Right cardiac atrium (tissue), 5 donors: ENCODE data around the gene CNOT3. TPM values are rescaled to one million over a fixed set of nuclear protein-coding genes. Genes with fewer than 3 reads are reported as not detected.
"Not testable (repeated sequence)": the region's sequence is repeated elsewhere in the genome, so short reads cannot be mapped to it uniquely, and the experiment has no call there.

Source experiments
- ATAC-seq, 2 donors: fragments of 200-7000 bp; cut with Tn5 transposase; one replicate each; pipeline versions ENCODE4 v1.8.0 to v1.9.1; 2020; ENCODE audit warnings: moderate library complexity in 2 of 2, mild to moderate bottlenecking in 1 of 2
- DNase-seq, 3 donors: peaks; one replicate each; pipeline ENCODE4 v3.0.0-alpha.2; 2020
- H3K27ac ChIP-seq: one replicate; pipeline ENCODE4 v1.5.1; 2013; ENCODE audit warnings: mild to moderate bottlenecking, low read length, control low read depth, moderate library complexity
- H3K27me3 ChIP-seq: one replicate; pipeline ENCODE4 v1.6.1; 2013; ENCODE audit not compliant: control insufficient read depth, insufficient read depth
- H3K4me1 ChIP-seq: one replicate; pipeline ENCODE4 v1.6.1; 2013; ENCODE audit warnings: low read length; ENCODE audit not compliant: control insufficient read depth, insufficient read depth
- H3K4me3 ChIP-seq: one replicate; pipeline ENCODE4 v1.5.1; 2013; ENCODE audit warnings: low read length, control low read depth
- H3K9me3 ChIP-seq: one replicate; pipeline ENCODE4 v1.6.1; 2013; ENCODE audit warnings: low read length; ENCODE audit not compliant: control insufficient read depth
- WGBS: extraction: QIAGEN DNeasy Blood & Tissue Kit; methylation state at CpG from one replicate; pipeline ENCODE4 v1.1.7; 2013; 5-methylcytosine and 5-hydroxymethylcytosine counted together
- intact Hi-C, 4 donors: fragments of 100-400 bp; cut with DNase I; formaldehyde crosslinking; loops; one replicate each; pipeline versions ENCODE4 v1.11.0 to v1.14.0; 2022 to 2023
- polyA plus RNA-seq: library from polyadenylated mRNA; stranded (reverse); fragments of 200-250 nt; gene quantifications from one replicate; pipeline ENCODE4 v1.2.3, GENCODE V29; 2013
- total RNA-seq, 4 donors: library from RNA; stranded (reverse); fragmentation: NEBNext Ultra II Directional; extraction: Animal tissue kit (Norgen Biotek cat#: 25700); gene quantifications; one replicate each; pipeline ENCODE4 v1.2.1, GENCODE V29; 2021
- donor health status: healthy with polysubstance abuse.
- donor health status: DM: no; HTN: yes; CAD: no.
- donor health status: DM: no; HTN: no; CAD: no.
- donor health status: DM: no; HTN: yes; CAD: no; lungs with severe emphysema.
- donor health status: DM: yes; HTN: yes; CAD: no.

The CNOT3 gene
- total and polyA plus RNA-seq, 5 donors, result 18.2 to 26.5 (median 20.9) TPM

DNA sequence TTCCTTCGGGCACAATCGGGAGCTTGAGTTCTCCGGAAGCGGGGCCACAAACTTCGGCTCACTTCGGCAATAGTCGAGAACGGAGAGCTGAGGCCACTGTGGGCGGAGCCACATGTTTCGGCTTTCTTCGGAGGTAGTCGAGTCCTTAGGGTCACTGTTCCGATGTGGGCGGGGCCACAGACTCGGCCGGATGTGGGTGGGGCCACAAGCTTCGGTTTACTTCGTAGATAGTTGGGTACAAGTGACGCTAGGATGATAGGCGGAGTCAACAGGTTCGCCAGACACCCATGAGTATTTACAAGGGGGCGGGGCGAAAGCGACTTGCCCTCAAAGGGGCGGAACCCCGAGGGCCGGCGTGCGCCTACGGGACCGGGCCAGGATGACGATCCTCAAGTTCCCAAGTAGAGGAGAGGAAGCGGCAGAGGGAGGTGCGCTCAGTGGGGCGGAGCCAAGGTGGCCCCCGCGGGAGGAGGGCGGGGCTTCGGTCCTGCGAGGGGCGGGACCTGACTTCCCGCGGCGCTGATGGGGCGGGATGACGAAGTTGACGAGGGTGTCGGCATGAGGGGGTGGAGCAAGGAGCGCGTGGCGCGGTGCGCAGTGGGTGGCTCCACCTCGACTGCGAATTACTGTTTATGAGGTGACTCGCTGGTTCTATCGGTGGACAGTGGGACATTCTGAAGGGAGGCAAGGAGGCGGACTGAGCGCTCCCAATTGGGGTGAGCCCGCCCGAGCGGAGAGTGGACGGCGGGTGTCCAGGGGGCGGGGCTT lies 52.4 kb downstream of the CNOT3 start:
- DNase-seq, result peak; percentile 100
- Histone ChIP-seq H3K4me1 (peaks cover 2% of the 10 kb centered on the region), H3K9me3 (no peaks in the 10 kb centered on the region), H3K27ac (peak overlapping the region; percentile 95), H3K4me3 (peak overlapping the region; percentile 53), H3K27me3 (no peaks in the 10 kb centered on the region)
- peak; percentile 86 to 87 for ATAC-seq
- under 1% methylated on average over 65 of the region's 65 CpGs for WGBS
- intact Hi-C loops, result no loop called here

DNA sequence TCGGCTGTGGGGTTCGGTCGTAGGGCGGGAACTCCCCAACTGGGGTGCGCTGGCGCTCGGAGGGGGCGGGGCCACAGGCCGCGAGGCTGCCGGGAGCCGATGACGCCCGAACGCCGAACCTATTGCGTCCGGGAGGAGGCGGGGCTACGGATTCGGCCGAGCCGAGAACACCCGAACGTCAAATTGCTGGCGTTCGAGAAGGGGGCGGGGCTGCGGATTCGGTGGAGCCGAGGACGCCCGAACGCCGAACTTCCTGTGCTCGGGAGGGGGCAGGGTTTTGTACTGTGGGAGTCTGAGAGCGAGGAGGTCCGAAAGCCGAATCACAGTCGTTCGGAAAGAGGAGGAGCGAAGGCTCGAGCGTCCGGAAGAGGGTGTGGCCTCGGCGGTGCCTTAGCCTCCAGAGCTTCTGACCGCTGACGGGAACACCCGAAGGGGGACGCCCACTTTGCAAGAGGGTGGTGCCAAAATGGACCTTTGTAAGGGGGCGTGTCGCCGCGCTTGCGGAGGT lies 53.0 kb downstream of the CNOT3 start:
- Histone ChIP-seq H3K4me1 (peaks cover 2% of the 10 kb centered on the region), H3K27me3 (no peaks in the 10 kb centered on the region), H3K9me3 (no peaks in the 10 kb centered on the region), H3K27ac (peak overlapping the region; percentile 95), H3K4me3 (peak overlapping the region; percentile 69)
- under 1% methylated on average over 56 of the region's 56 CpGs for WGBS
- intact Hi-C loops, result no loop called here
- ATAC-seq (peak; percentile 87), DNase-seq (peak; percentile 99 to 100 (median 100))

DNA sequence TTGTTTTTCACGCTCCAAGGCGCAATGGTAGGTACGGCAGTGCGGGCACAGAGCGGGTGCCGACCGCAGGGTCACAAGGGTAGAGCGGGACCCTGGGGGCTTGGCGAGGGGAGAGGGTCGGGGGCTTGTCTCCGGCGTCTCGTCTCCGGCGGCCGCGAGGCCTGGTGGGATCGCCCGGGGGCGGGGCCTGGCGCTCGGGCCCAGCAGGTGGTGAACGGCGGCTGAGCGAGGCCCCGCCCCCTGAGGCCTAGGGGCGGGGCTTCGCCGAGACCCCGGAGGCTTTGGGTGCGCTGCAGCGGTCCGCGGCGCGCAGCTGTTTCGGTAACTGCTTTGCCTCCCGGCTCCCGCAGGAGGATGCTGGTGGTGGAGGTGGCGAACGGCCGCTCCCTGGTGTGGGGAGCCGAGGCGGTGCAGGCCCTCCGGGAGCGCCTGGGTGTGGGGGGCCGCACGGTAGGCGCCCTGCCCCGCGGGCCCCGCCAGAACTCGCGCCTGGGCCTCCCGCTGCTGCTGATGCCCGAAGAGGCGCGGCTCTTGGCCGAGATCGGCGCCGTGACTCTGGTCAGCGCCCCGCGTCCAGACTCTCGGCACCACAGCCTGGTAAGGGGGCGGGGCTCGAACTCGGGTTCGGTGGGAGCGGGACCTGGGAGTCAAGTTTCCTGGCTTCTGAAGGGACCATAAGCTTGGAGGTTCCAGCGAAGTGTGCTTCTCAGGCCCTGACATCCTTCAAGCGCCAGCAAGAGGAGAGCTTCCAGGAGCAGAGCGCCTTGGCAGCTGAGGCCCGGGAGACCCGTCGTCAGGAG lies 53.6 kb downstream of the CNOT3 start, which contains the start of gene TSEN34:
Gene TSEN34 (plus strand): TSS at position 298 of the 800 bp plus-strand sequence. CDS start 57 bp downstream, at position 355.
- no peaks in the 10 kb centered on the region for H3K9me3 ChIP-seq
- intact Hi-C loops, result no loop called here
- H3K27ac ChIP-seq, result peak within 1 kb of the TSS; percentile 95
- peak; percentile 58 to 59 for ATAC-seq
- H3K4me1 ChIP-seq, result peaks cover 2% of the 10 kb centered on the region
- H3K27me3 ChIP-seq, result no peaks in the 10 kb centered on the region
- H3K4me3 ChIP-seq, result peak within 1 kb of the TSS; percentile 69
- WGBS, result under 1% methylated on average over 77 of the region's 77 CpGs
- peak; percentile 90 to 97 (median 96) for DNase-seq

DNA sequence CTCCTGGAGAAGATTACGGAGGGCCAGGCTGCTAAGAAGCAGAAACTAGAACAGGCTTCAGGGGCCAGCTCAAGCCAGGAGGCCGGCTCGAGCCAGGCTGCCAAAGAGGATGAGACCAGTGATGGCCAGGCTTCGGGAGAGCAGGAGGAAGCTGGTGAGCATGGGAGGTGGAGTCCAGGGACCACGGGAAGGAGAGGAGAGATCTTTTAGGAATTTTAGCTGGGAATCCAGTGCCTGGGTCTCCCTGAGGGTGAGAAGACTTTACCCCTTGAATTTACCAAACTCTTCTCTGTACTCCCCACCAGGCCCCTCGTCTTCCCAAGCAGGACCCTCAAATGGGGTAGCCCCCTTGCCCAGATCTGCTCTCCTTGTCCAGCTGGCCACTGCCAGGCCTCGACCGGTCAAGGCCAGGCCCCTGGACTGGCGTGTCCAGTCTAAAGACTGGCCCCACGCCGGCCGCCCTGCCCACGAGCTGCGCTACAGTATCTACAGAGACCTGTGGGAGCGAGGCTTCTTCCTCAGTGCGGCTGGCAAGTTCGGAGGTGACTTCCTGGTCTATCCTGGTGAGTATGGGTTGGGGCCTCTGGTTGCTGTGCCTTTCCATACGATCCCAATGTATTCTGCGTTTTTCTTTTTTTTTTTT lies 54.4 kb downstream of the CNOT3 start:
- DNase-seq (peak in 2 of 3 donors; percentile 66 to 71), ATAC-seq (no peak)
- Histone ChIP-seq H3K9me3 (no peaks in the 10 kb centered on the region), H3K4me3 (peak overlapping the region; percentile 69), H3K27me3 (no peaks in the 10 kb centered on the region), H3K4me1 (peaks cover 2% of the 10 kb centered on the region), H3K27ac (peak overlapping the region; percentile 87)
- intact Hi-C loops, result no loop called here
- WGBS, result 61% methylated on average over 19 of the region's 19 CpGs

DNA sequence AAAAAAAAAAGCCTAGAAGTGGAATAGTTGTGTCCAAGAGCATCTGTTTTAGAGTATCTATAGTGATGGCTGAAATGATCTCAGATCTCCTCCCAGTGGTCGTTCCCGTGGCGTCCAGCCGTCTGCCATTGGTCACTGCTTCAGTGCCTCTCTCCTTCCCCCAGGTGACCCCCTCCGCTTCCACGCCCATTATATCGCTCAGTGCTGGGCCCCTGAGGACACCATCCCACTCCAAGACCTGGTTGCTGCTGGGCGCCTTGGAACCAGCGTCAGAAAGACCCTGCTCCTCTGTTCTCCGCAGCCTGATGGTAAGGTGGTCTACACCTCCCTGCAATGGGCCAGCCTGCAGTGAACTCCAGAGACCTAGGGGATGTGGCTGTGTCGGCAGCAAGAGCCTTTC lies 55.4 kb downstream of the CNOT3 start:
- Histone ChIP-seq H3K9me3 (no peaks in the 10 kb centered on the region), H3K4me3 (no peak overlapping the region), H3K27me3 (no peaks in the 10 kb centered on the region), H3K27ac (no peak overlapping the region), H3K4me1 (peaks cover 2% of the 10 kb centered on the region)
- ATAC-seq (no peak), DNase-seq (no peak)
- 93% methylated on average over 11 of the region's 11 CpGs for WGBS
- intact Hi-C loops, result no loop called here

DNA sequence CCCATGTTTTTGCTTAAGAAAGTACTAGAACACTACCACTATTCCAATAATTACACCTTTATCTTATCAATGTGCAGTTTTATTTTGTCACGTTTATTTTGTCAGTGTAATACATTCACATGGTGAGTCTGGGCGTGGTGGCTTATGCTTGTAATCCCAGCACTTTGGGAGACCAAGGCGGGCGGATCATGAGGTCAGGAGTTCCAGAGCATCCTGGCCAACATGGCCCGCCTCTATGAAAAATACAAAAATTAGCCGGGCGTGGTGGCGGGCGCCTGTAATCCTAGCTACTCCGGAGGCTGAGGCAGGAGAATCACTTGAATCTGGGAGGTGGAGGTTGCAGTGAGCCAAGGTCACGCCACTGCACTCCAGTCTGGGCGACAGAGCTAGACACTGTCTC lies 56.9 kb downstream of the CNOT3 start:
- peak in 1 of 3 donors; percentile 40 for DNase-seq
- H3K4me1 ChIP-seq, H3K4me3 ChIP-seq, H3K27ac ChIP-seq, intact Hi-C loops, H3K27me3 ChIP-seq, H3K9me3 ChIP-seq, ATAC-seq: not testable (repeated sequence)
- 92% methylated on average over 12 of the region's 12 CpGs for WGBS

DNA sequence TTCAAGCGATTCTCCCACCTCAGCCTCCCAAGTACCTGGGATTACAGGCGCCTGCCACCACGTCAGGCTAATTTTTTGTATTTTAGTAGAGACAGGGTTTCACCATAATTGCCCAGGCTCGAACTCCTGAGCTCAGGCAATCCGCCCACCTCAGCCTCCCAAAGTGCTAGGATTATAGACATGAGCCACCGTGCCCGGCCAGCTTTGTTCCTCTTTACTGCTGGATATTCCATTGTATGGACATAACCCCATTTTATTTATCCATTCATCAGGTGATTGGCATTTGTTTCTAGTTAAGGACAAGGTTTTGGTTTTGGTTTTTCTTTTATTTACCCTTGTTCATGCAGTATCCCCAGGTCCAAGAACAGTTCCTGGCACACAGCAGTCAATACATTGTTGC lies 59.0 kb downstream of the CNOT3 start:
- H3K27me3 ChIP-seq, result no peaks in the 10 kb centered on the region
- peaks cover 2% of the 10 kb centered on the region for H3K4me1 ChIP-seq
- no peak overlapping the region for H3K27ac ChIP-seq
- ATAC-seq (no peak), DNase-seq (peak in 1 of 3 donors; percentile 4)
- no peak overlapping the region for H3K4me3 ChIP-seq
- no peaks in the 10 kb centered on the region for H3K9me3 ChIP-seq
- WGBS, result 95% methylated on average over 7 of the region's 7 CpGs
- intact Hi-C loops, result no loop called here

DNA sequence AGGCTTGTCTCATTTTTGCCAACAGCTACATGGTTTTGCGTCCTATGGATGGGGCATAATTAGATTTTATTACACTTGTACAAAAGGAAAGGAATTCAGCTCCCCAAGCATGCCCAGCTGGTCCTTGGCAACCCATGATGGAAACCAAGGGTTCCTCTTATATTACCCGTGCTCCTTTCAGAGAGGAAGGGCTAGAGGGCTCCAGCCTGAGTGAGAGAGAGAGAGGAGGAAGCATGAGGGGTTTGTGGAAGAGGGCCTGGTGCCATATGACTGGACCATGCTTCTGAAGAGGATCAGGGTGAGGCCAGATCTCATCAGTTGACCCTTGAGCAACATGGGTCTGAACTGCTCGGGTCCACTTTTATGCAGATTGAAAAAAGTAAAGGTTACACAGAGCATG lies 59.6 kb downstream of the CNOT3 start:
- 89% methylated on average over 3 of the region's 3 CpGs for WGBS
- ATAC-seq, result no peak
- intact Hi-C loops, result no loop called here

DNA sequence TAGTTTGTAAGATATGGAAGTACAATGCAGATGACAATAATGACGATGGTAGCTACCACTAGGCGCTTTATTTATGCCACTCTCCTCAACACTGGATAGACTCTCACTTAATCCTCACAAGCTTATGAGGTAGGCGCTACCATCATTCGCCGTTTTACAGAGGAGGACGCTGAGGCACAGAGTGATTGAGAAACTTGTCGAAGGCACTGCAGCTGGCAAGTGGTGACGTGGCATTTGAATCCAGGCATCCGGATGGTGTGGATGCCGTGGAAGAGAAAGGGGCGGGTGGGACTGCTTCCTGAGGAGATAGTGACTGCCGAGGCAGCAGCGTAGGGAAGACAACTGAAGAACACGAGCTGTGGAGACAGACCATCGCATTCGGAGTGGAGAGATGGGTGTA lies 61.8 kb downstream of the CNOT3 start:
- no peak for ATAC-seq
- Histone ChIP-seq H3K27me3 (no peaks in the 10 kb centered on the region), H3K27ac (no peak overlapping the region), H3K9me3 (no peaks in the 10 kb centered on the region), H3K4me1 (peaks cover 14% of the 10 kb centered on the region), H3K4me3 (no peak overlapping the region)
- intact Hi-C loops, result no loop called here
- DNase-seq, result peak in 1 of 3 donors; percentile 32
- WGBS, result 74% methylated on average over 16 of the region's 16 CpGs

More for the DNA sequence above, 59.6 kb downstream of the CNOT3 start:
- DNase-seq, result no peak
- Histone ChIP-seq H3K4me3 (no peak overlapping the region), H3K27ac (no peak overlapping the region), H3K9me3 (no peaks in the 10 kb centered on the region), H3K27me3 (no peaks in the 10 kb centered on the region), H3K4me1 (peaks cover 4% of the 10 kb centered on the region)

DNA sequence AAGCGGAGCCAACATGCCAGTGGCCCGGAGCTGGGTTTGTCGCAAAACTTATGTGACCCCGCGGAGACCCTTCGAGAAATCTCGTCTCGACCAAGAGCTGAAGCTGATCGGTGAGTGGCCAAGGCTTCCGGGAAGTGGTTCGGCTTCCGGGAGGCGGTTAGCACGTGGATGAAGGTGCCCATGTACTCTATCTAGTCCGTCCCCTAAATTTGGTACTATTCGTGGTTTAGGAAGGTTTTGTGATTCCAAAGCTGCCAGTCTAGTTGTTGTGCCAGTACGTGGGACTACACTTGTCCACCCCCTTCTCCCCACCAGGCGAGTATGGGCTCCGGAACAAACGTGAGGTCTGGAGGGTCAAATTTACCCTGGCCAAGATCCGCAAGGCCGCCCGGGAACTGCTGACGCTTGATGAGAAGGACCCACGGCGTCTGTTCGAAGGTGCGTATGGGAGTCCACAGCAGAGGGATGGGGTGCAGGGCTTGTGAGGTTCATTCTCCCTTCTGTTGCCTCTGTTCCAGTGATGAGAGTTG lies 63.7 kb downstream of the CNOT3 start:
- H3K9me3 ChIP-seq, result no peaks in the 10 kb centered on the region
- intact Hi-C loops, result no loop called here
- peaks cover 14% of the 10 kb centered on the region for H3K4me1 ChIP-seq
- DNase-seq, result peak in 2 of 3 donors; percentile 35 to 38
- peak overlapping the region; percentile 99 for H3K27ac ChIP-seq
- ATAC-seq, result peak in 1 of 2 donors; percentile 7
- H3K4me3 ChIP-seq, result peak overlapping the region; percentile 84
- WGBS, result 3% methylated on average over 28 of the region's 28 CpGs
- H3K27me3 ChIP-seq, result no peaks in the 10 kb centered on the region
